ENCODE data around the gene HSD17B13. TPM values are rescaled to one million over a fixed set of nuclear protein-coding genes. Genes with fewer than 3 reads are reported as not detected.
"Not testable (repeated sequence)": the region's sequence is repeated elsewhere in the genome, so short reads cannot be mapped to it uniquely, and the experiment has no call there.

Gene HSD17B13
- total and polyA plus RNA-seq, 7 donors, result 0.13 to 1.8 (median 0.66) TPM; not detected in 1

DNA sequence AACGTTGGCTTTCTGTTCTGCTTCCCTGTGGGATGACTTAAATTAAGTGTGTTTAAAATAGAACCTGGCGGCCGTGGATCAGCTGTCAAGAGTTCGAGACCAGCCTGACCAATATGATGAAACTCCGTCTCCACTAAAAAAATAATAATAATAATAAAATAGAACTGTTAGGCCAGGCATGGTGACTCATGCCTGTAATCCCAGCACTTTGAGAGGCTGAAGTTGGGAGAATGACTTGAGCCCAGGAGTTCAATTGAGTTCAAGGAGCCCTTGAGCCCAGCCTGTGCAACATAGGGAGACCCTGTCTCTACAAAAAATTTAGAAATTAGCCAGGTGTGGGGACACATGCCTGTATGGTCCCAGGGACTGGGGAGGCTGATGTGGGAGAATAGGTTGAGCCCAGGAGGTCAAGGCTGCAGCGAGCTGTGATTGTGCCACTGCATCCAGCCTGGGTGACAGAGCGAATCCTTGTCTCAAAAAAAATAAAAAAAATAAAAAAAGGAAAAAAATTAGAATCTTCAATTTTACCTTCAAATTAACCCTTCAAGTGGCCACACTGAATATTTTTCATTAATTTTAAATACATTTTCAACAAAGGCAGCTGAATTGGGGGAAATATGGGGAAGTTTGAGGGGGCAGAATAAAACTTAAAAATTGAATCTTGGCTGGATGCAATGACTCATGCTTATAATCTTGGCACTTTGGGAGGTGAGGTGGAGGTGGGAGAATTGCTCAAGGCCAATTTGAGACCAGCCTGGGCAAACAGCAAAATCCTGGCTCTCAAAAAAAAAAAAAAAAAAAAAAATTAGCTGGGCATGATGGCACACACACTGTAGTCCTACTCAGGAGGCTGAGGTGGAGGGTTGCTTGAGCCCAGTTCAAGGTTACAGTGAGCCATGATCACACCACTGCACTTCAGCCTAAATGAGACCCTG lies 31.8 kb upstream of the HSD17B13 start:
- 76 to 87% methylated on average over 7 of the region's 7 CpGs for WGBS, 2 donors
- no peak for DNase-seq
- peaks cover 0 to 45% (median 3%) of the 10 kb centered on the region in 4 donors for H3K36me3 ChIP-seq
- H3K4me1 ChIP-seq, result peaks cover 0 to 9% (median 3%) of the 10 kb centered on the region in 4 donors
- peak overlapping the region; percentile 46 to 67 (median 54) for H3K27ac ChIP-seq
- no peaks in the 10 kb centered on the region for H3K27me3 ChIP-seq
- H3K9me3 ChIP-seq, result no peaks in the 10 kb centered on the region
- no peak overlapping the region for H3K4me3 ChIP-seq
- TF ChIP-seq CTCF (IDR thresholded peaks at IDR 0.05), result no peak
- TF ChIP-seq POLR2AphosphoS5 (IDR thresholded peaks at IDR 0.05), result no peak
- TF ChIP-seq POLR2A (IDR thresholded peaks at IDR 0.05), result no peak
- no peak for TF ChIP-seq EP300 (IDR thresholded peaks at IDR 0.05)
- intact Hi-C loops (cut with DNase I), result no loop called here

GRCh38 chr4:87353592-87353991 lies 30.9 kb upstream of the HSD17B13 start:
- H3K27me3 ChIP-seq, result no peaks in the 10 kb centered on the region
- H3K9me3 ChIP-seq, result no peaks in the 10 kb centered on the region
- 32 to 42% methylated on average over 3 of the region's 3 CpGs for WGBS, 2 donors
- peaks cover 0 to 9% (median 3%) of the 10 kb centered on the region in 4 donors for H3K4me1 ChIP-seq
- no peak overlapping the region for H3K4me3 ChIP-seq
- peaks cover 0 to 38% (median 3%) of the 10 kb centered on the region in 4 donors for H3K36me3 ChIP-seq
- TF ChIP-seq EP300 (IDR thresholded peaks at IDR 0.05), result no peak
- TF ChIP-seq CTCF (IDR thresholded peaks at IDR 0.05), result peak in 2 of 4 experiments; percentile 23 to 59
- peak in 1 of 4 donors; percentile 8 for TF ChIP-seq POLR2AphosphoS5 (IDR thresholded peaks at IDR 0.05)
- intact Hi-C loops (cut with DNase I), result no loop called here
- DNase-seq, result peak; percentile 70
- H3K27ac ChIP-seq, result peak overlapping the region; percentile 46 to 67 (median 54)

- Histone ChIP-seq H3K9me3 (peaks cover 0 to 13% (median 0%) of the 10 kb centered on the region in 4 donors), H3K27ac (no peak overlapping the region), H3K27me3 (no peaks in the 10 kb centered on the region), H3K4me1 (peaks cover 0 to 5% (median 0%) of the 10 kb centered on the region in 4 donors), H3K36me3 (peaks cover 0 to 47% (median 4%) of the 10 kb centered on the region in 4 donors), H3K4me3 (no peak overlapping the region)
- no peak for DNase-seq
- TF ChIP-seq CTCF (IDR thresholded peaks at IDR 0.05) (no peak), POLR2A (IDR thresholded peaks at IDR 0.05) (no peak), POLR2AphosphoS5 (IDR thresholded peaks at IDR 0.05) (no peak), EP300 (IDR thresholded peaks at IDR 0.05) (no peak)
- intact Hi-C loops (cut with DNase I), result no loop called here
These were observed 22.5 kb upstream of the HSD17B13 start for GRCh38 chr4:87345139-87345538.

GRCh38 chr4:87342872-87343271 lies 20.2 kb upstream of the HSD17B13 start:
- peaks cover 0 to 5% (median 0%) of the 10 kb centered on the region in 4 donors for H3K4me1 ChIP-seq
- TF ChIP-seq POLR2A (IDR thresholded peaks at IDR 0.05), result no peak
- no peak for TF ChIP-seq EP300 (IDR thresholded peaks at IDR 0.05)
- no peaks in the 10 kb centered on the region for H3K27me3 ChIP-seq
- intact Hi-C loops (cut with DNase I), result no loop called here
- no peak overlapping the region for H3K27ac ChIP-seq
- H3K9me3 ChIP-seq, result peaks cover 0 to 13% (median 0%) of the 10 kb centered on the region in 4 donors
- WGBS, 2 donors, result 90 to 96% methylated on average over 3 of the region's 3 CpGs
- DNase-seq, result no peak
- H3K4me3 ChIP-seq, result no peak overlapping the region
- H3K36me3 ChIP-seq, result peaks cover 2 to 69% (median 8%) of the 10 kb centered on the region in 4 donors

GRCh38 chr4:87341954-87342635 lies 19.4 kb upstream of the HSD17B13 start:
- 87 to 88% methylated on average over 8 of the region's 8 CpGs for WGBS, 2 donors
- DNase-seq; H3K4me1 ChIP-seq; H3K27me3 ChIP-seq; H3K4me3 ChIP-seq; intact Hi-C loops (cut with DNase I): not testable (repeated sequence)
- Histone ChIP-seq H3K36me3 (peaks cover 5 to 77% (median 8%) of the 10 kb centered on the region in 4 donors), H3K9me3 (peaks cover 0 to 13% (median 0%) of the 10 kb centered on the region in 4 donors), H3K27ac (peak overlapping the region in 2 of 4 donors; percentile 16 to 47)
- peak in 1 of 4 donors; percentile 21 for TF ChIP-seq POLR2AphosphoS5 (IDR thresholded peaks at IDR 0.05)
